HG02623 (cell line): ENCODE results near the gene LGMN.
"Not testable (repeated sequence)": the region's sequence is repeated elsewhere in the genome, so short reads cannot be mapped to it uniquely, and the experiment has no call there.

ENCODE experiments used
- ATAC-seq: cut with Tn5 transposase; IDR thresholded peaks from one replicate; pipeline ENCODE4 v1.9.1; 2021; ENCODE audit warnings: moderate library complexity; ENCODE audit not compliant: unreplicated experiment

Gene LGMN

DNA sequence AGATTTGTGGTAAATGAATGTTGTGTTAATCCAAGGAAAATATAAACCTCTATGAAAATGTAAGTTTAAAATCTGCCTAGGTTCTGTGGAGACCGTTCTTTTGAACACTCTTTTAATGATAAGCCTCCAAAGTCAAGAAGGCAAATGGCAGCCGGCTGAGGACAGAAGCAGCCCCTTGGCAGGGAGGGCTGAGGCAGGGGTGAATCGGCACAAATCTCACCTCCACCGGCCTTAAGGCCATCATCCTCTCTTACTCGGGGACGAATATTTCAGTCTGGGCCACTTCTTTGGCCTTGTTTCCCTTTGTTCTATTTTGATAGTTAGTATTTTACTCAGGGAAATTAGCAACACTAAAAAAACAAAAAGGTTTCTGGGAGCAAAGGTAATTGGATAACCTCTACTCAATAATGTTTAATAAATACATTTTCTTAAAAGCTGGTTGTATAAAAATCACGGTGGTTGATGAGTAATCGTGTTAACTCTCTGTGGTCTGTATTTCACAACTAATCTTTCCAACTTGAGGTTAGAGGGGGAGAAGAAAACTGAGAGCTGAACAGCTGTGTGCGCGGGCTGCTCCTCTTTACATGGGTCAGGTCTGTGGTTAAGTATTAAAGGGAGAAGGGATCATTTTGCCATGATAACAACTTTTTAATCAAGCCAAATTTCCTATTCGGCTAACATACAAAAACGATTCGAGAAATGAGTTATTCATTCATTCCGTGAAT lies 18.6 kb downstream of the LGMN start:
- ATAC-seq = peak; percentile 62

DNA sequence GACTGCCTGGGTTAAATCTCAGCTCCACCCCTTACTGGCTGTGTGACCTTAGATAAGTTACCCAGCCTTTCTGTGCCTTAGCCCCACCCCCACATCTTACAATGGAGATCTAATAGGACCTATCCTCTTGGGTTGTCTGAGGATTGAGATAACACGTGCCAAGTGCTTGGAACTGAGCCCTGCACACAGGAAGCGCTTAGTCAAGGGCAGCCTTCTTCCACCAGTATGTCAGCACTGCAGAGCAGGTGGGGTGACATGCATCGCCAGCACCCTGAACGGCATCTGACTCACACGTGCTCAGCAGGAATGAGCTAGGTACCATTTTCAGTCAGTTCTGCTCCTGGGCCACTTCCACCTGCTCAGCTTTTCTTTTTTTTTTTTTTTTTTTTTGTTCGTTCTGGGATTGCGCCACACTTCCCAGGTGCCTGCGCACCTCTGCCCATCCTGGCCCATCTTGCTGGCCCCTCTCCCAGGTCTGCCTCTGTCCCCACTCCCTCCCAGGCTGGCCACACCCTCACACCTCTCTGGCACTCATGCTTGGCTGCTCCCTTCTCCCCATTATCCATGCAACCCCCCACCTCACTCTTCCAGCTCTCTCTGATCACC lies 19.6 kb downstream of the LGMN start:
- ATAC-seq = peak; percentile 59

DNA sequence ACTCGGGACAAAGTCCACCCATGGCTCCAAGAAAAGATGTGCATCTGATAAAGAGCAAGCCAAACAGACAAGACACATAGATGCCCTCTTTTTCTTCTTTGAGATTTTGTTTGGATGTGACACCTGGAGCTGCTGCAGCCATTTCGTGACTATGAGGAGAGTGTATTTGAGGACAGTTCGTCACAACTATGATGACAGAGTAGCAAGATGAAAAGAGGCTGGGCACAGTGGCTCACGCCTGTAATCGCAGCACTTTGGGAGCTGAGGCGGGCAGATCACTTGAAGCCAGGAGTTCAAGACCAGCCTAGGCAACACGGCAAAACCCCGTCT lies 21.5 kb downstream of the LGMN start:
- ATAC-seq = no peak

DNA sequence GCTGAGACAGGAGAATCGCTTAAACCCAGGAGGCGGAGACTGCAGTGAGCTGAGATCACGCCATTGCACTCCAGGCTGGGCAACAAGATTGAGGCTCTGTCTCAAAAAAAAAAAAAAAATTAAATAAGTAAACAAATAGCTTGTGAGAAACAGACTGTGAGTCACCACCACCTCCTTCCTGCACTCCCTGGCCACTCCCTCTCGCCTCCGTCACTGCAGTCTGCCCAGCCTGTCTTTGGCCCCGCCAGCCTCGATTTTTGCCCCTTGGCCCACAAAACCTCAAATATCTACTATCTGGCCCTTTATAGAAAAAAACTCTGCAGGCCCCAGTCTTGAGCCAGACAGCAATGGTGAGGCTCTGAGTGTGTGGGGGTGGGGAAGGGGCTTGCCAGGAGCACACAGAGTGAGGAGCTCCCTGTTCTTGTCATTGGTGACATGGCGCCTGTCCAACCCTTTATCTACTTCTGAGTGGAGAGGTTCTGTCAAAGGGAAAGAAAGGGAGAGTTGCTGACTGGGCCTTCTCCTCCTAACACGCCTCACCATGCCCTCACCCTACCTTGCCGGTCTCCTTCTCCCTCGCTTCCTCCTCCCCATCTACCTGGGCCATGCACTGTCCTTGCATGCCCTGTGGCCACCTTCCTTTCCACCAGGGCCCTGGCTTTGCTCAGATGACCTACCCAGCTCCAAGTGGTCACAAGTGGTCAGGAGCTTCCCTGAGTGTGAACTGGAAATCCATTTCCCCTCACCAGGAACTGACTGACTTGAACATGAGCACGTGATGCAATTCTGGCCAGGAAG lies 22.1 kb downstream of the LGMN start:
- ATAC-seq = no peak

DNA sequence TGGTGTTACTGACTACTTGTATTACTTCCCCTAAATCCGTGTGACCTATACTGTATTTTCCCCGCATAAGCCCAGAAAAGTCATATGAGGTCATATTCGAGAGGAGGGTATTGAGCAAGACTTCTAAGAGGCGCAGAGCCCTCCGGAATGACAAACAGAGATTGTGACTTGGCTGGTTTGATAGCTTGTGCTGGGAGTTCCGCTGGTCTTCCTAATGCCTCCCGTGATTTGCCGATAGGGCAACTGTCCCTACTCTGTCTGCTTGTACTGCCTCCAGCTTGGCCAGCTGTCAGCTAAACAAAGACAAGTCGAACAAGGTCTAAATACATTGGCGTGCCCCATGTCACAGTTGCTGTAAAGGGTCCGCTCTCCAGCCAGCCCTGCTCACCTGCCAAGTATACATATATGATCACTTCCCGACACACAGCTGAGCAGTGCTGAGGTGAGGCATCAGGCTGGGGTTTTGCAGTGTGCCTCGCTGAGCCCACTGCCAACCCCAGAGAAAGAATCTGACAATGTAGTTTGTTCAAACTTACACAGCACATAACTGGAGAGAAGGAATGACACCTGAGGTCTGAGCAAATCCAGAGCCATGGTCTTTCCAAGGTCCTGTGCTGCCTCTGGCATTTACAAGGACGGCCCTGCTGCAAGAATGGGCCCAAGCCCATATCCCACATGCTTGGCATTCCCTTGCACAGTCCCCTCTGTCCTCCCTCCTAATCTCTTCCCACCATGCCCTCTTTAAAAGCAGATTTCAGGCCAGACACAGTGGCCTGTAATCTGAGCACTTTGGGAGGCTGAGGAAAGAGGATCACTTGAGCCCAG lies 23.7 kb downstream of the LGMN start:
- ATAC-seq = no peak

DNA sequence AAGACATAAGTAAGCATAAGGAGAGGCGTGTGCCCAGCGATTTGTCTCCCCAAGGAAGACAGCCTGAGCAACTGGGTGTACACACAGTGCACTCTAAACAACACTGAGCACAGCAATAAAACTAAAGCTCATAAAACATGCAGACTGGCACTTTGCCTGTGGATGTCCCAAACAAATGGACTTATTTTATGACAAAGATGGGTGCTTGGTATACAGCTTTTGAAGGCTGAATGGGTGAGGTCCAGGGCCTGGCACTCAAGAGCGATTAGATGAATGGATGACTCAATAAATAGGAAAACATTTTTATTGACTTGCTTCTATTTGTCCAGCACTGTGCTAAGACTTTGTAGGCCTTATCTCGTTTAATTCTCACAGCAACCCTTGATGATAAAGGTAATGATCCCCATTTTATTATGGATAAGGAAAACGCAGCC lies 28.5 kb downstream of the LGMN start:
- no peak for ATAC-seq

DNA sequence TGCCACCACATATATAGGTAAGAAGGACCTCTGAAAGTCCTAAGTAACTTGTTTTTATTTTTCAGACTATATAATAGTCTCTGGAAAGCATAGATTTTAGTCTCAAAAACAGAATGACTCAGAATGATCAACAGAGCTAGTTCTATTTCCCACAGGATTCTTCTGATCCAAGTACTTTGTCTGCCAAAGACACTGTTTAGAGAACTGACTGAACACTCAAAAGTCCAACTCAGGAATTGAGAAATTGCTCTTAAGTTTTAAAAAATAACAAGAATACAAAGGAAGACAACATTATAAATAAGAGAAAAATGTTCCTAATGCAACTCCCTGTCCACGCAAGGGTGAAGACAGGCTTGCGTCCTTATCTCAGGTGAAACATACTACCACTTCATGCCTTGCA lies 29.0 kb downstream of the LGMN start:
- ATAC-seq = no peak

DNA sequence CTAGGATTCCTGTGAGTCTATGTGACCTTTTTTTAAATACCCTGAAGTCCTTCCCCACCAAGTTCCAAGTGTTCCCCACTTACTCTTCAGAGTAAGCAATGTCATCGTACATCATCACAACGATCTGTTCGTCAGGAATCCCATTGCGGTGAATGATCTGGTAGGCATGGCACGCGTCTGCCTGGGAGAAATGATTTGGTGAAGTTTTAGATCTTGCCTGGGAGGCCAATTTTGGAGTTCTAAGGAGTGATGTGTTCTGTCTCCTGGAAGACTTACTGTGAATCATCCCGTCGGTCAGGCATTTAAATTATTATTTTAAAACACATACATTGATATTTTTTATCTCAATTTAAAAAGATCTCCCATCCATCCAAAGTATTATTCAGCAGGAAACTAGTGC lies 29.8 kb downstream of the LGMN start:
- no peak for ATAC-seq

DNA sequence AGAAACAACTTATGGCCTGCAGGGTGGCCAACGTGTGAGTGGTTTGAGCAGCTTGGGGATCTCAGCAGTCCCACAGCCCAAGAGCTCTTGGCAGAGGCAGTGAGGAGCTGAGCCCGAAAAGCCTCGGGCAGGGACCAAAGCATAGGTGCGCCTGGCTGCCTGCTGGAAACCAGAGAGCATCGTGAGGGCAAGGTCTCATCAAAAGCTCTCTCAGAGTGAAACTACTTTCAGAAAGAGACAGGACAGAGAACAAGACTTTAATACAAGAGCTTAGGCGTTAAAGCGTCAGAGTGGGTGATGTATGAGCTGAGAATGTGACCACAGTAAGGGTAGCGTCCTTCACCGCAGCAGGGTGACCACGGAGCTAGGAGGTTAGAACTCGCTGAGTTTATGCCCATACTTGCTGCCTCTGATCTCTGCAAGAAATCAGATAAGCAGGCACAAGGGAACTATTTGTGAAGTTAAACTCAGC lies 30.8 kb downstream of the LGMN start:
- no peak for ATAC-seq

DNA sequence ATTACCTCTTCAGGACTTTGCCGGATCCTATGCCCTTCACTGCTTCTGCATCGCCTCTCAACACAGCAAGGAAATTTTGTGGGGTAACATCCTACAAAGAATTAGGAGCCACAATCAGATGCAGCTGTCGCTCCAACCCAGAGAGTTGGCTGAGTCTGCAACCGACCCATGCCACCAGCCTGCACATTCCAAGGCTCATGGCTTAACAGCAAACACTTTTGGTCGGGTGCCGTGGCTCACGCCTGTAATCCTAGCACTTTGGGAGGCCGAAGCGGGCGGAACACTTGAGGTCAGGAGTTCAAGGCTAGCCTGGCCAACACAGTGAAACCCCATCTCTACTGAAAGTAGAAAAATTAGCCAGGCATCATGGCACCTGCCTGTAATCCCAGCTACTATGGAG lies 32.3 kb downstream of the LGMN start:
- ATAC-seq = no peak

DNA sequence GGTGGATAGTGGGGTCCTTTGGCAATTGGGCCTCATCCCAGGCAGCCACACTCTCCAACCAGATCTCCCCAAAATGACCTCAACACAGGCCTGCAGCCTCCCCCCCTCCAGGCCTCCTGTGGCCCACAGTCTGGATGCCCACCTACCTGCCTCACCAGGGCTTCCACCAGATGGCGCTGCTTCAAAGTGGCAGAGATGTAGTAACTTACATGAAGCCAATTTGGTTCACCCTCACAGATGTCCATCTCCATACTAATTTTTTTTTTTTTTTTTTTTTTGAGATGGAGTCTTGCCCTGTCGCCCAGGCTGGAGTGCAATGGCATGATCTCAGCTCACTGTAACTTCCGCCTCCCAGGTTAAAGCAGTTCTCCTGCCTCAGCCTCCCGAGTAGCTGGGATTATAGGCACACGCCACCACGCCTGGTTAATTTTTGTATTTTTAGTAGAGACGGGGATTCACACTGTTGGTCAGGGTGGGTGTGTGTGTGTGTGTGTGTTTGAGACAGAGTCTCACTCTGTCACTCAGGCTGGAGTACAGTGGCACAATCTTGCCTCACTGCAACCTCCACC lies 33.6 kb downstream of the LGMN start:
- ATAC-seq = not testable (repeated sequence)

DNA sequence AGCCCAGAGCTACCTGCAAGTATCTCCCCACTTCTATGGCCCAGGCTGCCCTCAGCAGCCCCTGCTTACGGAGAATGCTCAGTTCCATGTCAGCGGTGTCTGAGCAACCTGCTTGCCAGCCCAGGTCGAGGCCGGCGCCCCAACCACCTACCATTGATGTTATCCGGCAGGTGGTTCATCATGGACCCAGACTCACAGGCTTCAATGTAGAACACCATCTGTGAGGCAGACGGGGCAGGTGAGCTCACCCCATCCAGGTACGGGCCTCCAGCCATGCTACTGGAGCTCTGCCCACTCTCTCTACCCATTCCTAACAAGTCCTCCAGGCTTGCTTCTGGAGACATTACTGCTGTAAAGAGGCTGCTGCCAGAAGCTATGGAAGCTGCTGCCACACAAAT lies 35.8 kb downstream of the LGMN start:
- no peak for ATAC-seq

DNA sequence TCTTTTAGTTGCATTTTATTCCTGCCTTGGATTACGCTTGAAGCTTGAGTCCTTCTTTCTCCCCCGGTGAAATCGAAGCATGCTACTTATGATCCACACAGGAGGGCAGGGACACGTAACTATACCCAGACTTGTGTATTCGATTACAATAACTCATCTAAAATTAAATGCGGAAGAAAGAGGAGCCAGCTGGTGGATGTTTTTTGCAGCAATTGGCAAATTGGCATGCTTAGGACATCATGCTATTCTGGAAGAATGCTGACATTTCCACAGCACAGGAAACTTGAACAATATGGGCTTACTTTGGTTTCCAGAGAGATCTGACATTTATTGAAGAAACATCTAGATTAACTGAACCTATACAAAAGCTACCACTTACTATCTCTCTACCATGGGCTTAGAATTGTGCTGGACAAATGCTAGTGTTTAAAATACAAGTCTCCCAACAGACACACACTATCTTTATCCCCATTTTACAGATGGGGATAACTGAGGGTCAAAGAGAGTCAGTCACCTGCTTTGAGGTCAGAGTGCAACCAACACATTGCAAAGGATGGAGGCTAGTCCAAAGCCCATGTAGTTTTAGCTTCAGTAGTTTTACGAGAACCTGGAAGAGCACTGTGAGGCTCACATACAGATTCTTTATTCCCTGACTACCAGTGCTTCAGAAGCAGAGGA lies 36.3 kb downstream of the LGMN start:
- no peak for ATAC-seq

DNA sequence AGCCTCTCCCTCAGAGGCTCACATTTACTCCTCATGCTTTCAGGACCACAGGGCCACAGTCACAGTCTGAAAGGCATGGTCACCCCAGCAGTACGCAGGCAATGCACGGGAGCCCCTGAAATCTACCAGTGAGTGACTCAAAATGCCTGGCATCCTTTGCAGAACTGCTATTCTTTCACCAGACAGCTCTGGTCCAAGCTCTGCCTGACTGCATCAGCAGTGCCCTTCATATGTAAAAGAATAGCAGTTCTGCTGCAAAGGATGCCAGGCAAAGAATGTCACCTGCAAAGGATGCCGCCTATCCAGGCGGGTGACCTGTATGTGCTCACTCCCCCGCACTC lies 38.5 kb downstream of the LGMN start:
- ATAC-seq = no peak

DNA sequence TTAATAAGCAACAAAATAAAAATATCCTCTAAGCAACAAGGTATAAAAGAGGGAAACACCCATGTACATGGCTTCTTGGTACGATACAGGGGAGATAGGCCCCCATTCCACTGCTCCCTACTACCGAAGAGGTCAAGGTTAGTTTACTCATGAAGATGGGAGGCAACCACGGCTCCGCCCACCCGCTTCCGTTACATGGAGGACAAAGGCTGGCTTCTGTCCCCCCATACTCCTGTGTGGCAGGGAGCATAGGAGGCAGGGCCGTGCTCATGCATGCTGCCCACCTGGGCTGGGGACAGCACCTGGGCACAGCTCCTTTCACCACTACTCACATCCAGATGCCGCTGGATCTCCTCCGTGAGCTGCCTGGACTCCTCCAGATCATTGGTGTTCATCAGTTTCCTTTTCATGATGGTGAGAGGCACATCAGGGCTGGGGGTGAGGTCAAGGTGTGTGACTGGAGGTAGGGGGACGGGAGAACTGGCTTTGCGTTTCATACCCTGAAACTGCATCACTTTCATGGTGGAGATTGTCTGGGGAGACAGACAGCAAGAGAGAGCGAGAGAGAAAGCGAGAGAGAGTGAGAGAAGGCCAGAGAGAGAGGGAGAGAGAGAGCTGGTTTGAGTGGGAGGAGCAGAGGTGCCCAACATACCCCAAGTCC lies 39.0 kb downstream of the LGMN start:
- no peak for ATAC-seq

DNA sequence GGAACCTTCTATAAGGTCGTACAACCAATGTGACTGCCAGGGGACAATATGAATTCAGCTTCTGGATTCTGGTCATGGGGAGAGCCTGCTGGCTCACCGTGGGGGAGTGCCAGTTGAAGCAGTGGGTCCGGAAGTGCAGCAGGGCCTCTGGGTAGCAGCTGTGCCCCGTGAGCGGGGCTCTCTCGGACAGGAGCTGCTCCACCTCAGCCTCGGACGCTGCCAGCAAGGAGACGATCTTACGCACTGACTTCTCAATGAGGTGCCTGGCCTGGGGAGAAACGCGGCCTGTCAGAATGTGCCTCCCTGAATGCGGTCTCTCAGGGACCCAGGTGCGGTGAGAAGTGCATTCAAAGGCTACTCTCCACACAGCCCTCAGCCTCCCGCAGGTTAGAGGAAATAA lies 42.0 kb downstream of the LGMN start:
- no peak for ATAC-seq

DNA sequence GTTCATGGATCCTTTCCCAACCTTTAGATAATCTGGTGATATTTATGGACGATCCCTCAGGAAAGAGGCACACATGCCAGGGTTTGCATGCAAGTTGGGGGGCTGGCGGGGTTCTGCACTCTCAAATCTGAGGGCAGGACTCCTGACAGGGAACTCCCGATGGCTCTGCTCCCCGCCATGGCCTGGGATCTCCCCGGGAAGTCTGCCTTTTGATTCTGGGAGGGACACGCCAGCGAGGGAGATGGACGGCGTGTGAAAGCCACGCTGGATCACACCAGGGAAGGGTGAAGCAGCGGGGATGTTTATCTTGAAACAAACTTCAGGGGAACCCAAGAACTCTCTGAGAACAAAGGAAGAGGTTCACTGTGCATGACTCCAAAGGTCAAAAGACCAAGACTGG lies 43.6 kb downstream of the LGMN start:
- ATAC-seq = no peak

DNA sequence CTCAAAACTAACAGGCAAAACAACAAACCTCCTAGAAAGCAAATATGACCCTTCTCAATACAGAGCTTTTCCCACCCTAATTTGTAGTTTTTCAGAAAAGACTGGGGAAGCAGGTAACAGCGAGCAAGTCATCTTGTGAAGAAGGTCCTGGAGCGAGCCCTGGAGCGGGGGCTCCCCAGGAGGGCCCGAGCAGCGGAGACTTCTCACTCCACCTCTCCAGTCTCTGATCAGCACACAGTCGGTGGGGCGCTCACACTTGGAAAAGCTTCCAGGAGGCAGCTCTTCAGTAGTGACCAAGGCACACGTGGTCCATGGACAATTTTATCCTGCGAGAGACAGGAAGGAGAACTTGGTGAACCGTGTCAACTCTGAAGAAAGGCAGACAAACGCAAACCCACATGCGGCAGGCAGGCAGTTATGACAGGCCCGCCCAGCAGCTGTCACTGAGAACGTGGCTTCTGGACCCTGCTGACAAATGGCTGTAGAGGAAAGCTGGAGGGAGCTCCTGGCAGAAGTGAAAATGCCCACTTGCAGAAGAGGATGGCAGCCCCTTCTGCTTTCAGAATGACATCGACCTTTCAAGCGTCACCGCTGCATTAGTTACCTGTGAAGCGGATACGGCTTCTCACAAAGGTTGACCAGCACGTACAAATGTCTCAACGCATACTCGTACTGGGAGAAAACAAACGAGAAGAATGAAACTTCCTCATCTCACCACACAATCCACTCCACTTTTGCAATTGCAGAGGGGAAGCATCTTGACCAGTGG lies 44.2 kb downstream of the LGMN start:
- peak; percentile 86 for ATAC-seq

DNA sequence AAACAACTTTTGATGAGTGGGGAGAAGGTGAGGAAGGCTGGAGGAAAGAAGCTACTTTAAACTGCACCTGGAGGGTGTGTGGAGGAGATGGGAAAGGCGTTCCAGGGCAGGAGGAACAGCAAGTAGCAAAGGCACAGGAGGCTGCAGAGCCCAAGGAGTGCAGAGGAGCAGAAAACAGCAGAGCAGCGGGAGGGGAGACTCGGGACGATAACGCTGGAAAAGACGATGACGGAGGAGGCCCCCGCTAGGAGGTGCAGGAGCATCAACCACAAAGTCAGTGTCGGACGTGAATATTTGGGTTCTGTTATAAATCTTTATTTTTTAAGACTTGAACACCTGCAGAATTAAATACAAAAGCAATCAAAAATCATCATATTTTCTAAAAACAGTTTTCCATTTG lies 44.9 kb downstream of the LGMN start:
- no peak for ATAC-seq
